ENCODE data around the gene SPTSSA.

- no peak for TF ChIP-seq RCOR1 (conservative IDR thresholded peaks at IDR 0.05; ENCODE audit: low read depth, low read length)
- no peak for TF ChIP-seq CTCF (IDR thresholded peaks at IDR 0.05 in 2 of 3, conservative IDR thresholded peaks at IDR 0.05 in 1 of 3; ENCODE audit: control insufficient read depth in 2 of 3, extremely low read depth in 1 of 3, insufficient read depth in 1 of 3, low read depth in 3 of 3, low read length in 3 of 3)
- TF ChIP-seq BCL11A (IDR thresholded peaks at IDR 0.05; ENCODE audit: low read depth, low read length): no peak
- no peak for TF ChIP-seq POLR2A (IDR thresholded peaks at IDR 0.05; ENCODE audit: low read depth, low read length)
- no peak for TF ChIP-seq CBFB (IDR thresholded peaks at IDR 0.05; ENCODE audit: low read depth)
These were observed 35.4 kb downstream of the SPTSSA start for GRCh38 chr14:34426313-34427295.
